ENCODE measurements around the gene MARK3.

MARK3 gene

GRCh38 chr14:103398427-103399195, 13.4 kb downstream of the MARK3 start:
- peak; percentile 36 for DNase-seq

DNA sequence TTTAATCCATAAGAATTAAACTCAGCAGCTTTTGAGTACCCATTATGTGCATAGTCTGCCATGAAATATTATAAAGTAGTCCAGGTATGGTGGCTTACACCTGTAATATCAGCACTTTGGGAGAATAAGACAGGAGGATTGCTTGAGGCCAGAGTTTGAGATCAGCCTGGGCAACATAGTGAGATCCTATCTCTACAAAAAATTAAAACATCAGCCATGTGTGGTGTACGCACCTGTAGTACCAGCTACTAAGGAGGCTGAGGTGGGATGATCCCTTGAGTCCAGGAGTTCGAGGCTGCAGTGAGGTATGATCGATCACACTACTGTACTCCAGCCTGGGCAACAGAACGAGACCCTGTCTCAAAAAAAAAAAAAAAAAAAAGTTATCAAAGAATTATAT, 15.3 kb downstream of the MARK3 start:
- DNase-seq: no peak

DNA sequence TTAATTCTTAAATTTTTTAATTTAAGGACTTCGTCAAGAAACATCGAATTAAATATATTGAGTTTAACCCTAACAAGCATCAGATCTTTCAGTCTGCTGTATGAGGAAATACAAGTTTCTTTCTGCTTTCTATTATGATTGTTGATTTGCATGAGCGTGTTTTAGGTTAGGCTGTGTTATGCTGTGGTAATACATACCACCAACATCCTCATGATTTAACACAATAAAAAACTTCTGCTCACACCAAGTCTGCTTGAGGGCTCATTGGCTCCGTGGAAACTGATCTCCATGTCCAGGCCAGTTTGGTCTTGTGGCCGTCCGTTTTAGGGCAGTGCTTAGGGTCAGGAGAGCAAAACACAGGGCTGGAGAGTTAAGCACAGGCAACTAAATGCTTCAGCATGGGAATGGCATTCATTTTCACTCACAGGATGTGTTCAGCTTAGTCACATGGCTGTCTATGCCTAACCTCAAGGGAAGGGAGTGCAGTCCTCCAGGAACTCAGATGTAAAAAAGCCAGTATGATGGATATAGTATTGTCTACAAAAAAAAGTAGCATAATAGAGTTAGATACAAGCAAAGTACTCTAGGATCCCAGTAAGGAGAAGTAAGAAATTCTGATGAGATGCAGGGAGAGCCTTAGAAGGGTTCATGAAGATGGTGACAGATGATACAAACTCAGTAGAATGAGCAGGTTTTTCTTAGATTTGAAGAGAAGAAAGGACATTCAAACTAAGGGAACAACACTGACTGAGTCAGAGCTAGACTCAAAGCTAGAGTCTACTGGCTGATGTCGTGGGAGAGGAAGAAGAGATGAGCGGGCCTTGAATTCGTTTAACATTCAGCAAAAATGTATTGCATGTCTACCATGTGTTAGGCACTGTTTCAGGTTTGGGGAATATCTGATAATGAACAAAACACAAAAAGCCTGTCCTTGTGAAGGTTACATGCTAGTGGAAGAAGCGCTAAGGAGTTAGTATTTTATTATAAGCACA, 16.3 kb downstream of the MARK3 start:
- peak; percentile 81 for DNase-seq

GRCh38 chr14:103402695-103403094, 17.5 kb downstream of the MARK3 start:
- peak; percentile 58 for DNase-seq

DNA sequence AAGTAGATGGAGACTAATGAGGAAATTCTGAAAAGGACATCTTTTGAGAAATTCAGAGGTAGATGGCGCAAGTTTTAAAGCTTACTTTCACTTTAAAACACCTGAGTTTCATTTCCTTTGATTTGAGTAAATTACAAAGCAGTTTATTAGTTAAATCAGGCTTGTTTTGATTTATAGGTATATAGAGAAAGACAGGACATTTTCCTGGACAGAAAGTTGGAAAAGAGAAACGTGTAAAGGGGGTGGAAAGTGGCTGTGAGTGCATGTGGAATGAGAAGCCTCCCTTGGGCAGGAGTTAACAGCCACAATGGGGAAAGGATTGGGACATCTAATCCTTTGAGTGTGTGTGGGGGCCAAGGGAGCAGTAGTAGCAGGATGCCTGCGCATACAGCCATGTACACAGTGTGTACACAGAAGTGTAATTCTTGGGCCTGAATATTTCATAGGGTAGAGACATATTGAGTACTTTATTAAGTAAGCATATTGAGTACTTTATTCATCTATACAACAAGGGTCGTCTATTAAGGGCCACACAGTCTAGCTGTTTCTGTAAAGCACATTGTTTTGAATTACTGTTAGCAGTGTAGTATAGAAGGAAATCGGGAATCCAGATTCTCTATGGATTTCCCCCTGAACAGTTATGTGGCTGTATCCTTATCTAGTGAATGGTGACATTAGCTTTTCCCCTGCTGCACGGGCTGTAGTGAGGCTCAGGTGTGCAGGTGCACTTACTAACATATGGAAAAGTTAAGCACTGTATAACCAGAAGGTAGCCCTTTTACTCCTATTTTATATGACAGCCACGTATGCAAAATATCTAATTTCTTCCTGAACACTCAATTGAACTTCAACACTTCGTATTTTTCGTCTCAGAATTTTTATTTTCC, 19.1 kb downstream of the MARK3 start:
- DNase-seq: peak; percentile 33

DNA sequence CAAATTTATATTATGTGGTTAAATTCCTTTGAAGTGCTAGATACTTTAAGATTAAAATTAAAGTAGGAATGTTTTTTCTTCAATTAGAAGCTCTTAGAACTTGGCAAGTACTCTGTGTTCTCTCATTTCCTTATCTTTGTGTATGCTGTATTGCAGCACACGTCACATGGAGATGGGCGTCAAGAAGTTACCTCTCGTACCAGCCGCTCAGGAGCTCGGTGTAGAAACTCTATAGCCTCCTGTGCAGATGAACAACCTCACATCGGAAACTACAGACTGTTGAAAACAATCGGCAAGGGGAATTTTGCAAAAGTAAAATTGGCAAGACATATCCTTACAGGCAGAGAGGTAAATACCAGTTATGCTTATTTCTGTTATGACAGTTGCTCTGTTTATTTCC, 19.7 kb downstream of the MARK3 start:
- no peak for DNase-seq

DNA sequence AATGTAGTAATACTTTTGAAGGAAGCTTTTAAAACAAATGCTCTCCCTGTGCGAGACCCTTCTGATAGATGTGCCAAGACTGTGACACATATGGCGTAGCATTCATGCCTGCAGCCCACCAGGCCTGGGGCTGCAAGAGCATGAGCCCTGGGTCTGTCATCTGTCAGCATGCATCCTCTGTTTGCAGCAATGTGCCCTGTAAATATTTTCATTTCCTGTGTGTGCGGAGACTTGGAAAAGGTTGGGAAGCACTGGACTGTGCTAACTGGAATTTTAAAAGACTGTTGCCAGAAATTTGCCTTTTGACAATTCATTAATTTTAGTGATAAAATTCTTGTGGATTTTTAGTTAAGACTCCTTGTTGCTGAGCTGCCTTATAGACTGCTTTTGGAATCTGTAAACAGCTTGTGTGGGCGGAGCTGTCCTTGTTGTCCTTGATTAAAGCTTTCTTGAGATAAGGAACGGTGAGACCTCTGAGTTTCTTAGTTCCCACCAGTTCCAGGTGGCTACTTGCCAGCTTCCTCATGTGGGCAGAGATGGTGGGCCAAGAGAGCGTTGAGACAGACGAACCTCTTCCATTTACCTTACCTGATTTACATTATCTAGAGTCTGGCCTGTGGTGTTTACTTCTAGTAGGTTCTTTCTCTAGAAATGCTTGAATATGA, 23.4 kb downstream of the MARK3 start:
- no peak for DNase-seq

GRCh38 chr14:103416916-103417315, 31.7 kb downstream of the MARK3 start:
- DNase-seq: no peak

DNA sequence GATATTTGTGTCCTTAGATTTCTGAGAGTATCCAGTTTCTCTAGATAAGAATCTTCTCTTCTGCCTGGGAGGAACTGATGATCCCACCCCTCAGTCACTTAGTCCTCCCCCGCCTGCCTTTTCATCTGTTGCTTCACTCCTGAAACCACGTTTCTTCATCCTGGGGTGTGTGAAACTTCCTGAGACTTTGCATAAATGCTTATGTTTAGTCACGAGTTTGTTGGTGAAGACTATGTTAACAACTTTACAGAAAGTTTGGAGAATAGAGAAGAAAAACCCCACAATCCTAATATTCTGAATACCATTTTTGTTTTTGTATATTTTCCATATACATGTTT, 33.2 kb downstream of the MARK3 start:
- DNase-seq: peak; percentile 84

- DNase-seq: no peak
Observed at GRCh38 chr14:103421556-103421955, 36.3 kb downstream of the MARK3 start.

DNA sequence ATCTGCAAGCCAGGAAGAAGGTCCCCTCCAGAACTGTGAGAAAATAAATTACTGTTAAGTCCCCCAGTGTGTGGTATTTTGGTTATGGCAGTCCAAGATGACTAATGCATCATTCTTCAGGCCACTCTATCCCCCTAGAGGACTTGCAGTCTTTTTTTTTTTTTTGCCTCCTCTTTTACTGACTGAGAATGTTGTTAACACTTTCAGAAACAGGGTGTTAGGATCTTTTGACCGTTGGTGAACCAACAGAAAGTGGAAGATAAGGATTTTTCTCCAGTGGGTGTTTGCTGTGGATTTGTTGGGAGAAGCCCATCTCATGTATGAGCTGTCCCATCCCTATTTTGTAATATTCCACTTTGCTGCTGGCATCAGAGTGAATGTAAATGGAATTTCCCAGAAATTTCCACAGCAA, 37.8 kb downstream of the MARK3 start:
- DNase-seq: peak; percentile 89

GRCh38 chr14:103427485-103428443, 42.5 kb downstream of the MARK3 start:
- peak; percentile 95 for DNase-seq

DNA sequence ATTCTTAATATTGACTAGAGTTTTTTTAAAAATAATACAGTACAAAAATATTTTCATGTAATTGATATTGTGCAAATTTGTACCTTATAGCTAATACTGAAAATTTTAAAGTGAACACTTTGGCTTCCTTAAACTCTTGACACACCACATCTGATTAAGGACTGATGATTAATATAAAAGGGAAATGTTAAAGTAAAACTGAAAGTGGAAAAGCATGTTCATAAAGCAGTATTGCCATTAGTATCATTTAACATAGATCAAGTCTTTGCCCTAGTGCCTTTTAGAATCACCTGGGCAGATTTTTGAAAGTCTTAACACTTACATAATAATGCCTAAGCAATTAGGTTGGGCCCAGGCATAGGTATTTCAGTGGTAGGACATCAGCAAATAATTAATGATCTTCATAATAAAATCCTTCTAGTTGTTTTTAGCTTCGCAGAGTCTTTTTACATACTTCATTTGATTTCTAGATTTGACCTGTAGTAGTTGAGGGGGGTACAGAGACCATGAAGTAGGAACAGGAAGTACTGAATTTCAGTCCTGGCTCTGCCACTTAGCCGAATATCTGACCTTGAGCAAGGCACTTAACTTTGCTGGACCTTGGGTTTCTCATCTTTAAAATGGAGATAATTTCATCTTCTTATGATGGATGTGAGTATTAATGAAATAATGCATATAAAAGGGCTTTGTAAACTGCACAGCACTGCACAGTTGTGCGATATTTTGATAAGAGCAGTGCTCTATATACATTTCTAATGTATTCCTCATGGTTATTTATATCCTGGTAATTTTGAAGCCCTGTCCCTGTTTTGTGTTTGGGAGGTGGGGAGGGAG, 43.7 kb downstream of the MARK3 start:
- DNase-seq: no peak

DNA sequence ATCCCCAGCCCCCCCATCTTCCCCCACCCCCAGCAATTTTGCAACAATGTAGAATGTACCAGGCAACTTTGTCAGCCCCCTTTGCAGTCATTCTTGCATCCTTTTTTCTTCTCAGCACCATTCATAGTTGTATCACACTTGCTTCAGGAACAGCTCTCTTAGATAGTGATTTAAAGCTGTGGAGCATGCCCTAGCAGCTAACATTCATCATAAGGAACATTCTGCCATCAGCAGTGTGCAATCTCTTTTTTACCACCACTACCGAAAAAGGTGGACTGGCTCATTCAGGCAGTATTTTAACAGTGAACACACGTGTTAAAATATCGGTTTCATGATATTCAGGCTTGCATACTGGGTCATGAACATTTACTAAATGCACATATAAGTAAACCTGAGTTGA, 45.1 kb downstream of the MARK3 start:
- no peak for DNase-seq

DNA sequence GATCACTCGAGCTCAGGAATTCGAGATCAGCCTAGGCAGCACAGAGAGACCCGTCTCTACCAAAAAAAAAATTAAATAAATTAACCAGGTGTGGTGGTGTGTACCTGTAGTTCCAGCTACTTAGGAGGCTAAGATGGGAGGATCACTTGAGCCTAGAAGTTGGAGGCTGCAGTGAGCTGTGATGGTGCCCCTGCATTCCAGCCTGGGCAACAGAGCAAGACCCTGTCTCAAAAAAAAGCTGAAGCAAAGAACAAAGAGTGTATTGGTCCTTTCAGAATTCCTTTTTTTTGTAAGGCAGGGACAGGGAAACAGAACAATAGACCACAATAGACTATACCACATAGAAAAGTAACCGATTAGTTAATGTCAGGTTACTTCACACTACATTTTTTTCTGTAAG, 47.4 kb downstream of the MARK3 start:
- no peak for DNase-seq

GRCh38 chr14:103433916-103434563, 48.8 kb downstream of the MARK3 start:
- no peak for DNase-seq

DNA sequence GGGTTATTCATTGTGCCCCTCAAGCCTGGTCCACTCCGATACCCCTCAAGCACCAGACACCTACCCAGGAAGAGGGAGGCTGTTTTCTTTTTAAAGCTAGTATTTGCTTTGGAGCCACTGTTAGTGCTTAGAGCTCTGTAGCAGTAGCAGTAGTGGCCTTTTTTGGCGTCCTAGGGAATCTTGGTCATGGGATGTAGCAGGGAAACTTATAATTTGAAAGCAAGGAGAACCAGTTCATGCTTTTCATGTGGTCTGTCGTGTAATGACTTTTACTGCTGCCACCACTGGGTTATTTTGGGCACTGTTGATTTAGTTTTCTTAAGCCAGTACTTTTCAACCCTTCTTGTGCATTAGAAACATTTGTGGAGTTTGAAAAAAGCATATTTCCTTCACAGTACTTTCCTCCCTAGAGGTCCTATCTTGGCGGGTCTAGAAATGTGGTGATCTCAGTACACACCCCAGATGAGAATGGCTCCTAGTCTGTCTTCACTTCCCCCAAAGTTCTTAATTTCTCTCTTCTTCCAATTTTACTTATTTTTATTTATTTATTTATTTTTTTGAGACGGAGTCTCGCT, 49.7 kb downstream of the MARK3 start:
- no peak for DNase-seq

DNA sequence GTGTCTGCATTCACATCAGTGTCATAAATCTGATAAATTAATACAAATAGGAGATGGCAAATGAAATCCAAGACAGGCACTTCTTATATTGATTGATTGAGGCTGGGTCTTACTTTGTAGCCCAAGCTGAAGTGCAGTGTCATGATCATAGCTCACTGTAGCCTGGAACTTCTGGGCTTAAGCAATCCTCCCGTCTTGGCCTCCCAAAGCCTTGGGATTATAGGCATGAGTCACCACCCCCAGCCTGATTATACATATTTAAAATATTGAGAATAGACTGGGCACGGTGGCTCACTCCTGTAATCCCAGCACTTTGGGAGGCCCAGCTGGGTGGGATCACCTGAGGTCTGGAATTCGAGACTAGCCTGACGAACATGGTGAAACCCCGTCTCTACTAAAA, 51.3 kb downstream of the MARK3 start:
- DNase-seq: peak; percentile 50

- DNase-seq: peak; percentile 36
Observed at GRCh38 chr14:103442288-103442687, 57.1 kb downstream of the MARK3 start.
